HG02759 (cell line): ENCODE data around the gene C2CD4A.

Experiments used
- ATAC-seq: cut with Tn5 transposase; IDR thresholded peaks from one replicate; pipeline ENCODE4 v1.9.1; 2021; ENCODE audit warnings: mild to moderate bottlenecking, moderate library complexity; ENCODE audit not compliant: unreplicated experiment

Gene C2CD4A

DNA sequence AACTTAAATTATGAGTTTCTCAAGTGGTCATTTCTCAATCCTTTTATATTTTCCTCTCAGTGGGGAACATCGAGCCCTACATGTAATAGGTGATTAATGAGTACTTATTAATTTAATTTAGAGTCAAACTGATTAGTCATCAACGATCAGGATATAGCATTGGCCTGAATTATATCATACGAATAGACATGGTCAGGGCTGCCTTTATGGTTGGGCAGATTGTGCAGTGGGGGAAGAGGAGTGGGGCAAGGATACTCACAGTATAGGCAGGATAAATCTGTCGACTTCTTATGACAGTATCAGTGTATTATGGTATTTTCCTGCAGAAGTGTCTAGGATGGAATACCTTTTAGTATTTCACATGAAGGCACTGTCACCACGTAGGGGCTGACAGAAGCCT, 27.0 kb downstream of the C2CD4A start:
- no peak for ATAC-seq

DNA sequence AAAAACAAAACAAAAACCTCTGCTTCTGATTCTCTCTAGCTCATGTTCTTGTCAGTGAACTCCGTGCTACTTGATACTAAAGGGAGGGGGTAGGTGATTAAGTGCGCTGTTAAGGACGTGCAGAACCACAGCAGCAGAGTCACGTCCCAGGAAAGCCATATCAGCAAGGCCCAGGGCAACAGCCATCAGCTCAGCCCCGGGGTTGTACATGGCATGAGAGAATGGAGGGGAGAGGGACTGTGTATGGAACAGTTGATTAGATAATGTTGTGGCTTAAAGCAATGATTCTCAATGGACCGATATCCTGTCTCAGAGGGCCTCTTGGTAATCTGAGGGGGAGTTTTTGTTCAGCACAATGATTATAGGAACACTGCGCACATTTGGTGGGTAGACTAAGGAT, 27.6 kb downstream of the C2CD4A start:
- ATAC-seq: no peak

DNA sequence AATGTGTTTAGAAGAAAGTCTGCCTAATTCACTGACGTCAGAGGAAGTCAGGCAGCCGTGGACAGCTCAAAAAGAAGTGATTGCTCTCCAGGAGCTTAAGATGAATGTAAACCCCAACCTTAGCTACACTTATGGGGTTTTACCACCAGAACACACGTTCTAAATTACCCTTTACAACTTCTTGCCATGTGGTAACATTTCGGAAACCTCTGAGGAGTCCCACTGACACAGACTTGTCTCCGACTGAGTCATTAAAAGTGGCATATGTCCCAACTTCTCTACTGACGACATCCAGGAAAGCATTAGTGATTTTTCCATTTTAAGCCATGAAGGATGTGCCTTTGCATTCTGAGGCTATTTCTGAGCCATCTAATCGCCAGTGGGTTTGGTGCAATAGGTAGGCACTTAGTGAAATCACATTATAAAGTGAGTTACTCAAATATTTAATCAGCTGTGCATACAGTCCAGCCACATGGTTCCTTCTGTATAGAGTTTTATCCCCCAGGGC, 32.4 kb downstream of the C2CD4A start:
- no peak for ATAC-seq

- ATAC-seq: no peak
Observed at GRCh38 chr15:62103431-62103830, 36.7 kb downstream of the C2CD4A start.

DNA sequence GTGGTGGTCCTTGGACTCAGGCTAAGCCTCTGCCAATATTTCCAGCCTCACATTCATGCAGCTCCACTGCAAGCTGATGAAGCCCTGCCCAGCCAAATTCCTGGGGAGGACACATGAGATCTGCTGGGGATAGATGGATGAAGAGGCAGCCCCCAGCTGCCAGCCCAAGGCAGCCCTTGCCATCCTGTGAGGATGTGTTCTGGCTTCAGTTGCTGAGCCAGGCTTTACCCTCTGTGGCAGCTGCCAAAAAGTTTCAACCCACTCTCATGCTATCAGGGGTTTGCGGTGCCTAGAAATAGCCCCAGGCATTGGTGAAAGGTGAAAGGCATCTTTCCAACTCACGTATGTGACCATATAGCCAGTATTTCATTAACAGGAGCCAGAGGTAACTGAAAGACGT, 37.6 kb downstream of the C2CD4A start:
- no peak for ATAC-seq

DNA sequence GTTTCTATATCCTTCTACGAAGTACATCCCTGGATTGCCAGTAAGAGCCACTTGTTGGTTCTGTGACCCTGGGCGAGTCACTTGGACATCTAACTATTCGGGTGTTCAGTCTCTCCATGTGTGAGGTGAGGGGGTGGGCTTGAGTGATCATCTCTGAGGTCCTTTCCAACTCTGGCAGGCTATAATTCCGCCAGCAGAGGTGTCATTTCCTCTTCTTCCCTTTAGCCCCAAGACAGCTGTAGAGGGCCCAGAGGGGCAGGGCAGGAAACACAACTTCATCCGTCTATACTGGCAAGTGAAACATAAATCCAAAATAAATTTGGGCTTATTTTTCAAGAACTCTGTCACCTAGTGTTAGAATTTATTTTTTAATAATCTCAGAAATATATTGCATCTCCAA, 38.1 kb downstream of the C2CD4A start:
- no peak for ATAC-seq

GRCh38 chr15:62105266-62105665, 38.5 kb downstream of the C2CD4A start:
- no peak for ATAC-seq

DNA sequence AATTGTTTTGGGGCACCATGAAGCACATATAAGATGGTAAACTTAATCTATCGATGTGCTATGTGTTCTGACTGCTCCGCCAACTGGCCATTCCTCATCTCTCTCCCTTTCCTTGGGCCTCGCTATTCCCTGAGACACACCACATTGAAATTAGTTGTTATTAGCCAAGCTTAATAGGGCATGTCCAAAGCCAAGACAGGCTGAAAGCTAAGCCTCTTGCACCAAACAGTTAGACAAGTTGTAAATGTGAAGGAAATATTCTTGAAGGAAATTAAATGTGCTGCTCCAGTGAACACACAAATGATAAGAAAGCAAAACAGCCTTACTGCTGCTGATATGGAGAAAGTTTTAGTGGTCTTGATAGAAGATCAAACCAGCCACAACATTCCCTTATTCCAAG, 39.3 kb downstream of the C2CD4A start:
- no peak for ATAC-seq

GRCh38 chr15:62107571-62108121, 40.9 kb downstream of the C2CD4A start:
- no peak for ATAC-seq

GRCh38 chr15:62108411-62108810, 41.6 kb downstream of the C2CD4A start:
- ATAC-seq: no peak

- ATAC-seq: no peak
Observed at GRCh38 chr15:62109437-62109836, 42.7 kb downstream of the C2CD4A start.

- ATAC-seq: no peak
Observed at GRCh38 chr15:62109982-62110851, 43.4 kb downstream of the C2CD4A start.

DNA sequence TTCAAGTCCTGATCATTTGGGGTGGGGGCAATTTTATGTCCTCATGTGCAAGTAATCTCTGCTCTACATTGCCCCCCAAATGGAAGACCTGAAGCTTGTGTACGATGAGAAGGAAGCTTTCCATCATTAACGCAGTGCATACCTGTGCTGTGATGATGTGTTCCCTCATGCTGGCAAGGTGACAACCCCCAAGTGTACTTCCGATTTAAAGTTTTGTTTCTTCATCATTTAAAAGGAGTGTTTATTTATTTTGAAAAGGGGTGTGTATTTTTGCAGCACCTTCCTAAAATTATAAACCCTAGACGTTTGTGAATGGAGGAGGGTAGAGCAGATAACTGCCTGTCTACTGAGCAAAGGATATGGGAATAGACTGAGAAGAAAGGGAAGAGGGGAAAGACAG, 45.3 kb downstream of the C2CD4A start:
- ATAC-seq: no peak

DNA sequence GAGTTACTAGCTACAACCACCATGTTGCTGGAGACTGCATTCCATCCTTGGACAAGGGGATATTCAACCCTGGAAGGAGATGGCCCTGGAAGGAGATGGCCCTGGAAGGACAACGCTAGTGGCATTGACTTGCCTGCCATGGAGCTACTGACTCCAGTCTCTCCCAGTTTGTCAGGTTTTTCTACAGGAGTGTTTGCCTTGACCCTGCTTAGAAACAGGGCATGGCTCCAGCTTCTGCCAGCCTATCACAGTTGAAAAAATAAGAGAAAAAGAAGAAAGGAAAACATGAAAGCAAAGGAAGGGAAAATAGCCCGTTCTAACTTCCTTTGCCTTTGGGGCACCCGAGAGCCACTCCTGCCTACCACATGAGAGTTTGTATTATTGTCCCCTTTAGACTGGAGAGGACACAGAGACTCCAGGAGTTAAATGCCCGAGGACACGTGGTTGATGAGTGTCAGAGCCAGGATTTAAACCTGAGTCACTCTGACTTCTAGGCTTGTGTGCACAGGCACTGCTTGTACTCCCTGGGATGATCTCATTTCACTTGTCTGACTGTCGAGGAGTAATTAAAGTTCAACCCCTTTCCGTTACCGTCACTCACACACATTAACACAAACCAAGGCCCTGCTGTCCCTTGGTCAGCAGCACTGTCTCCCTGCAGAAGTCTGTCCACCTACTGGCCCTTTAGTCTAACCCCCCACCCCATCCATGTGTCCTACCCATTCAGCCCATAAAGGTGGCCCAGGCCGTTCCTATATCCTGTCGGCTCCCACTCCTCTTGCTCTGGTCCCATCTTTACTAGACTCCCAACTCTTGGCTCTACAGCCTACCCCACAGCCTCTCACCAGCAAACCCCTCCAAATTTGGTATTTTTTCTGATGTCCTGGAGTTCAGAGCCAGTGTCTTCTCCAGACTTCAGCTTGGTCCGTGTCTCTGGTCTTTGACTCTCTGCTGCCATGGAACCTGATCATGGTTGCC, 46.1 kb downstream of the C2CD4A start:
- ATAC-seq: no peak

- no peak for ATAC-seq
Observed at GRCh38 chr15:62115847-62116246, 49.1 kb downstream of the C2CD4A start.

DNA sequence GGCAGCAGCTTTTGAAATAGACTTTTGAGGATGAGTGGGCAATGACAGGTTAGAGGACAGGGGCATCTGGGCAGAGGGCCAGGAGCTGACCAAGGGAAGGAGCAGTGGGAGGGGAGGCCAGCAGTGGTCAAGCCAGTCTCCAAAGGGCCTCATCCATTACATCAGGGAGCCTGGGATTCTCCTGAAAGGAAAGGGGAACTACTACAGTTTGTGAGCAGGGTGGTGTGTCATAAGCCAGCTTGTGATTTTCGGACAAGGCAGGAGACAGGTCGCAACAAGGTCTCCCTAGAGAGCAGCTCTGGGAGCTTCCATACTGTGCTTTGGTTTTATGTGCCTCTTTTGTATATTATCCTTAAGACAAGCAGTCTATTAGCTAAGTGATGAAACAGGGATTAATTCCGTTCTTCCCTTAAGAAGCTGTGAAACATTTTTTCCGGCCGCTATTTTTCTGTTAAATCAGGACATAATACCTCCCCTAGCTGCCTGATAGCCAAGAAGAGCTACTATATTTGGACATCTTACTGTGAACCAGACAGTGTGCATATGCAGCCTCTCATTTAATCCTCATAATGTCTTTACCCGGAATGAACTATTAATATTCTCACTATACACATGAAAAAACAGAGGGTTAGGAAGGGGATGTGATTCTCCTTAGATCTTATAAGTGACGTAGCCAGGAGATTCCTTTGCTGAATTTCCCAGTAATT, 51.9 kb downstream of the C2CD4A start:
- ATAC-seq: no peak

- ATAC-seq: no peak
Observed at GRCh38 chr15:62119227-62119864, 52.6 kb downstream of the C2CD4A start.

DNA sequence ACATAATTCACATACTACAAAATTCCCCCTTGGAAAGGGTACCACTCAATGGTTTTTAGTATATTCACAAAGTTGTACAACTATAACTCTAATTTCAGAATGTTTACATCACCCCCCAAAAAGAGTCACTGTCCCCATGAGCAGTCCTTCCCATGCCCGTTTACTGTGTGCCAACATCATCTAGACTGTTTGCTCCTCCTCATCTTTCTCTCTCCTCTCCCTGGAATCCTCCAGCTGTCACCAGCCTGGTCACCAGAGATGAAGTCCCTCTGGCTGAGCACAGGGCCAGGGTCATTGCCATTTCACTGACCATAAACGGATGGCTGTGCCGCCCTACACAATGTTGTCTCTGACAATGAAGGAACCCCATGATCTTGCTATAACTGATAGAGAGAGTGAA, 53.1 kb downstream of the C2CD4A start:
- ATAC-seq: no peak
